ENCODE data around the gene PRPH. TPM values are rescaled to one million over a fixed set of nuclear protein-coding genes. Genes with fewer than 3 reads are reported as not detected.
"Not testable (repeated sequence)": the region's sequence is repeated elsewhere in the genome, so short reads cannot be mapped to it uniquely, and the experiment has no call there.

The PRPH gene
- total RNA-seq, result not detected
- long read RNA-seq, partial matches to known transcripts, result 0 of 1 reads
- long read RNA-seq, other reads (novel, unspliced or antisense), result 0 of 1 reads

DNA sequence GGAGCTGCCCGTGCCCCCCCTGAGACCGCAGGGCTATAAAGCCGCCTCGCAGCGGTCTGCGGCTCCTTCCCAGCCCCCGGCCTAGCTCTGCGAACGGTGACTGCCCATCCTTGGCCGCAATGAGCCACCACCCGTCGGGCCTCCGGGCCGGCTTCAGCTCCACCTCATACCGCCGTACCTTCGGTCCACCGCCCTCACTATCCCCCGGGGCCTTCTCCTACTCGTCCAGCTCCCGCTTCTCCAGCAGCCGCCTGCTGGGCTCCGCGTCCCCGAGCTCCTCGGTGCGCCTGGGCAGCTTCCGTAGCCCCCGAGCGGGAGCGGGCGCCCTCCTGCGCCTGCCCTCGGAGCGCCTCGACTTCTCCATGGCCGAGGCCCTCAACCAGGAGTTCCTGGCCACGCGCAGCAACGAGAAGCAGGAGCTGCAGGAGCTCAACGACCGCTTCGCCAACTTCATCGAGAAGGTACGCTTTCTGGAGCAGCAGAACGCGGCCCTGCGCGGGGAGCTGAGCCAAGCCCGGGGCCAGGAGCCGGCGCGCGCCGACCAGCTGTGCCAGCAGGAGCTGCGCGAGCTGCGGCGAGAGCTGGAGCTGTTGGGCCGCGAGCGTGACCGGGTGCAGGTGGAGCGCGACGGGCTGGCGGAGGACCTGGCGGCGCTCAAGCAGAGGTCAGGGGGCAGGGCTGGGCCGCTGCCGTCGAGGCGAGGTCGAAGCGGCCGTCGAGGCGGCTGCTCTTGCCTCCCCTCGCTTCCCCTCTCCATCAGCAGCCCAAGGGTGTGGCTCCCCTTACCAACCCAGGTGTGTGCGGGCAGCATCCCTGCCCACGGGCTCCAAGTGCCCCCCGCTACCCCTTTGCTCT is at the start of gene PRPH:
TSS of gene PRPH (plus strand) at position 66 of the 855 bp plus-strand sequence. CDS start at position 120, 54 bp downstream.
- Histone ChIP-seq H3K9me3 (no peaks in the 10 kb centered on the region), H3K27me3 (peaks cover 50% of the 10 kb centered on the region), H3K27ac (no peak within 1 kb of the TSS), H3K36me3 (no peaks in the 10 kb centered on the region), H3K4me1 (peaks cover 21% of the 10 kb centered on the region), H3K4me3 (no peak within 1 kb of the TSS)
- DNase-seq (peak; percentile 66), ATAC-seq (no peak)
- TF ChIP-seq, protein P1, sequence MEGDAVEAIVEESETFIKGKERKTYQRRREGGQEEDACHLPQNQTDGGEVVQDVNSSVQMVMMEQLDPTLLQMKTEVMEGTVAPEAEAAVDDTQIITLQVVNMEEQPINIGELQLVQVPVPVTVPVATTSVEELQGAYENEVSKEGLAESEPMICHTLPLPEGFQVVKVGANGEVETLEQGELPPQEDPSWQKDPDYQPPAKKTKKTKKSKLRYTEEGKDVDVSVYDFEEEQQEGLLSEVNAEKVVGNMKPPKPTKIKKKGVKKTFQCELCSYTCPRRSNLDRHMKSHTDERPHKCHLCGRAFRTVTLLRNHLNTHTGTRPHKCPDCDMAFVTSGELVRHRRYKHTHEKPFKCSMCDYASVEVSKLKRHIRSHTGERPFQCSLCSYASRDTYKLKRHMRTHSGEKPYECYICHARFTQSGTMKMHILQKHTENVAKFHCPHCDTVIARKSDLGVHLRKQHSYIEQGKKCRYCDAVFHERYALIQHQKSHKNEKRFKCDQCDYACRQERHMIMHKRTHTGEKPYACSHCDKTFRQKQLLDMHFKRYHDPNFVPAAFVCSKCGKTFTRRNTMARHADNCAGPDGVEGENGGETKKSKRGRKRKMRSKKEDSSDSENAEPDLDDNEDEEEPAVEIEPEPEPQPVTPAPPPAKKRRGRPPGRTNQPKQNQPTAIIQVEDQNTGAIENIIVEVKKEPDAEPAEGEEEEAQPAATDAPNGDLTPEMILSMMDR (IDR thresholded peaks at IDR 0.05), result no peak
- intact Hi-C loops (cut with DNase I), result no loop called here

DNA sequence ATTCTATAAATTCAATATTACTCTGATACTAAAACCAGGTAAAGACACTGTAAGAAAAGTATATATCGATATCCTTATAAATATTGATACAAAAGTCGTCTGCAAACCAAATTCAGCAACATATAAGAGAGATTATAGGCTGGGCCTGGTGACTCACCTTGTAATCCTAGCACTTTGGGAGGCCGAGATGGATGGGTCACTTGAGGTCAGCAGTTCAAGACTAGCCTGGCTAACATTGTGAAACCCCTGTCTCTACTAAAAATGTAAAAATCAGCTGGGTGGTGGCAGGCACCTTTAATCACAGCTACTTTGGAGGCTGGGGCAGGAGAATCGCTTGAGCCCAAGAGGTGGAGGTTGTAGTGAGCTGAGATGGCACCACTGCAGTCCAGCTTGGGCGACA is 43.6 kb upstream of the PRPH start:
- Histone ChIP-seq H3K9me3 (no peaks in the 10 kb centered on the region), H3K4me1 (no peaks in the 10 kb centered on the region), H3K4me3 (no peak overlapping the region), H3K27ac (no peak overlapping the region), H3K36me3 (no peaks in the 10 kb centered on the region), H3K27me3 (no peaks in the 10 kb centered on the region)
- intact Hi-C loops (cut with DNase I), result no loop called here
- ATAC-seq (no peak), DNase-seq (no peak)
- TF ChIP-seq, protein P1 (IDR thresholded peaks at IDR 0.05), result no peak

DNA sequence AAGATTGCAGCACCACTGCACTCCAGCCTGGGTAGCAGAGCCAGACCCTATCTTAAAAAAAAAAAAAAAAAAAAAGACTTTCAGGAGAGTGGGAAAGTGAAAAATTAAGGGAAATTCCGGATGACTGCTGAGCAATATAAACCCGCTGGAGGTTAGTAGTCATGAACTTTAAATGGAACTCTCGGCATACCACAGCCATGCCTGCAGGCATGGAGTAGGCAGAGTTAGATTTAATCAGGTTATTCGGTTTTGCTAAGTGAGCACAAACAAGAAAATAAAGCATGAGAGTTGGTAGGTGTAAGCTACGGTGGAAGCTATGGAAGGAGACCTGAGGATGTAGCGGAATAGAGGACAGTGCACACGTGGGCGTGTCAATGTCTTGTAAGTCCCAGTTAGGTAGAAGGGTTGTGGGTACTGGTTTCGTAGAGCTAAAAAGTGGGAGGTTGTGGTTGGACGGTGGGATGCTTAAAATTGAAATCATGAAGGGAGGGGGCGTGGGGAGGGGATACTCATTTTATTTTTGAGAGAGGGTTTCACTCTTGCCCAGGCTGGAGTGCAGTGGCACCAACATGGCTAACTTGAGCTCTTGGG is 41.8 kb upstream of the PRPH start:
- H3K9me3 ChIP-seq, result no peaks in the 10 kb centered on the region
- H3K27me3 ChIP-seq, result no peaks in the 10 kb centered on the region
- H3K4me1 ChIP-seq, result no peaks in the 10 kb centered on the region
- TF ChIP-seq, protein P1 (IDR thresholded peaks at IDR 0.05), result no peak
- DNase-seq, result no peak
- H3K36me3 ChIP-seq, result no peaks in the 10 kb centered on the region
- ATAC-seq, result no peak
- H3K4me3 ChIP-seq, result no peak overlapping the region
- no peak overlapping the region for H3K27ac ChIP-seq
- intact Hi-C loops (cut with DNase I), result no loop called here

DNA sequence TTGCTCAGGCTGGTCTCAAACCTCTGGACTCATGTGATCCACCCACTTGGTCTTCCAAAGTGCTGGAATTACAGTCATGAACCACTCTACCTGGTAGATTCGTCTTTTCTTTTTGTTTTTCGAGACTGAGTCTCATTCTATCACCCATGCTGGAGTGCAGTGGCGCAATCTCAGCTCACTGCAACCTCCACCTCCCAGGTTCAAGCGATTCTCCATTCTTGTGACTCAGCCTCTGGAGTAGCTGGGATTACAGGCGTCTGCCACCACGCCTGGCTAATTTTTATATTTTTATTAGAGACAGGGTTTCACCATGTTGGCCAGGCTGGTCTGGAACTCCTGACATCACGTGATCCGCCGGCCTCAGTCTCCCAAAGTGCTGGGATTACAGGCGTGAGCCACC is 39.5 kb upstream of the PRPH start:
- ATAC-seq; intact Hi-C loops (cut with DNase I); H3K27ac ChIP-seq; DNase-seq; H3K4me1 ChIP-seq; H3K9me3 ChIP-seq; H3K4me3 ChIP-seq; H3K27me3 ChIP-seq; H3K36me3 ChIP-seq: not testable (repeated sequence)

DNA sequence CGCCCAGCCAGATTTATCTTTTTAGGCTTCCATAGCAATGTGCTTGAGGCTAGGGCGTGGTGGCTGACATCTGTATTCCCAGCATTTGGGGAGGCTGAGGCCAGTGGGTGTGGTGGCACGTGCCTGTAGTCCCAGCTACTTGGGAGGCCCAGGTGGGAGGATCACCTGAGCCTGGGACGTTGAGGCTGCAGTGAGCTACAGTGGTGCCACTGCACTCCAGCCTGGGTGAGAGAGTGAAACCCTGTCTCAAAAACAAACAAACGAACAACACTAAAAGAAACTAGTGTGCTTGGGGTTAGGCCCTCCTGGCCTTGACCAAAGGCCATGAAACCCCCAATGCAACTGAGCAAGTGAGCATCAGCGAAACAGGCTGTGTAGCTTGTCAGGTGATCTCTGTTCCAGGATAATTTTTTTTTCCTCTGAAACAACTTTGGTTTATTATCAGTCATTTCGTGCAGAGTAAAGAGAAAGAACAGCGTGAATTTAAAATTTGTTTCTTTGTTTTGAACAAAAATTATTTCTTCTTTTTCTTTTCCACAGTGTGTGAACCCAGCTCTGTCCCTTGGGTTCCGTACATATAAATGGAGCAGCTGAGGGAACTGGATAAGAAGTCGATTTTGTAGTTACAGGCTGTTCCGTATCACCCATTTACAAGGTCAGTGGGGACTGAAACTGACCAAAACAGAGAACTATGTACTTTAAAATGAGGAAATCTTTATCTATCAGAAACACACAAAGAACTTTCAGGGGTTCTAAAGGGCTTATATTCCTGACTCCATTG is 38.9 kb upstream of the PRPH start:
- no peak overlapping the region for H3K4me3 ChIP-seq
- no peaks in the 10 kb centered on the region for H3K27me3 ChIP-seq
- DNase-seq (peak; percentile 23), ATAC-seq (no peak)
- intact Hi-C loops (cut with DNase I), result no loop called here
- no peaks in the 10 kb centered on the region for H3K9me3 ChIP-seq
- no peak overlapping the region for H3K27ac ChIP-seq
- H3K4me1 ChIP-seq, result peaks cover 6% of the 10 kb centered on the region
- no peaks in the 10 kb centered on the region for H3K36me3 ChIP-seq
- TF ChIP-seq, protein P1 (IDR thresholded peaks at IDR 0.05), result no peak

DNA sequence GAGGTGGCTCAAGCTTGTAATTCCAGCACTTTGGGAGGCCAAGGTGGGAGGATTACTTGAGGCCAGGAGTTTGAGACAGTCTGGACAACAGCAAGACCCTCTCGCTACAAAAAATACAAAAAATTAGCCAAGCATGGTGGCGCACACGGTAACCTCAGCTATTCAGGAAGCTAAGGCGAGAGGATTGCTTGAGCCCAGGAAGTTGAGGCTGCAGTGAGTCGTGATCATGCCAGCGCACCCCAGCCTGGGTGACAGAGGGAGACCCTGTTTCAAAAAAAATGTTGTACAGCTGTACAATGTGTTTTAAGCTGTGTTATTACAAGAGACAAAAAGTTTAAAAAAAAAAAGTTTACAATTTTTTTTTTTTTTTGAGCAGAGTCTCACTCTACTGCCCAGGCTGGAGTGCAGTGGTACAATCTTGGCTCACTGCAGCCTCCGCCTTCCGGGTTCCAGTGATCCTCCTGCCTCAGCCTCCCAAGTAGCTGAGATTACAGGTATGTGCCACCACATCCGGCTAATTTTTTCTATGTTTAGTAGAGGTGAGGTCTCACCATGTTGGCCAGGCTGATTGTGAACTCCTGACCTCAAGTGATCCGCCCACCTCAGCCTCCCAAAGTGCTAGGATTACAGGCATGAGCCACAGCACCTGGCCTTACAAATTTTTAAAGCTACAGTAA is 37.3 kb upstream of the PRPH start:
- H3K9me3 ChIP-seq; ATAC-seq; H3K27me3 ChIP-seq; H3K4me1 ChIP-seq; intact Hi-C loops (cut with DNase I); H3K4me3 ChIP-seq; H3K27ac ChIP-seq; H3K36me3 ChIP-seq: not testable (repeated sequence)
- DNase-seq, result peak; percentile 26
